ENCODE results near the gene SLC25A14.
"Not testable (repeated sequence)": the region's sequence is repeated elsewhere in the genome, so short reads cannot be mapped to it uniquely, and the experiment has no call there.

Gene SLC25A14, protein sequence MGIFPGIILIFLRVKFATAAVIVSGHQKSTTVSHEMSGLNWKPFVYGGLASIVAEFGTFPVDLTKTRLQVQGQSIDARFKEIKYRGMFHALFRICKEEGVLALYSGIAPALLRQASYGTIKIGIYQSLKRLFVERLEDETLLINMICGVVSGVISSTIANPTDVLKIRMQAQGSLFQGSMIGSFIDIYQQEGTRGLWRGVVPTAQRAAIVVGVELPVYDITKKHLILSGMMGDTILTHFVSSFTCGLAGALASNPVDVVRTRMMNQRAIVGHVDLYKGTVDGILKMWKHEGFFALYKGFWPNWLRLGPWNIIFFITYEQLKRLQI

DNA sequence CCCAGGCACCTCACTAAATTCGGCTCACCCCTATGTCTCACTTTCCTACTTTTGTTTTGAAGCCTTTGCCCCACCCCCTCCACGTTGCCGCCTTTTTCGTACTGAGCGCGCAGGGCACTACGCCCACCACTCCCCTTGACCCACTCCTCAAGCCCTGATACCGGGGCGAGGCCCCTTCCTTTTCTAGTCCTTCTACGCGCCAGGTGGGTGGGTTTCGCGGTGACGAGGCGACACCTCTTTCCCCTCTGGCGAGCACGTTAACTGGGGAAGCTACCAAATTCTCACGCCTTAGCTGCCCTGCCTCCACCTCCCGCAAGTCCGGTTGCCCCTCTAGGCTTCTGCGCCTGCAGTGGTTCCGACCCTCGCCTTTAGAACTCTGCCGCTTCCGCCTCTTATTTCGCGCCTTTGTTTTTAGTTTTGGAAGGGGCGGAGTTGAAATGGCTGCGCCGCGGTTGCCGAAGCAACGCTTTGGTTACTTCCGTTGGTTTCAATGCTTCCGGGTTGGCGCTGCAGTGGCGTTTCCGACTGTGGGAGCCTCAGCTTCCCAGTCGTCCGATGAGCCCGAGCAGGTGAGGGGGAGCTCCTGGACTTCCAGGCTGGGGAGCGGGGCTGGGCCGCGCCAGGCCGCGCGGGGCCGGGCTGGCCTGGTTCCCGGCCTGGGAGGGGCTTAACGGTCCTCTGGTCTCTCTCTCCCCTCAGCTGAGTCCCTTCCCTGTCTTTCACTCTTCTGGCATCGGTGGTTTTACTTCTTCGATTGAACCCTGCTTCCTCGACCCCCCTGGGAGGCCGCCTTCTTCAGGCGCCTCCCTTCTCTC lies at the start of gene SLC25A14:
Gene SLC25A14 (plus strand): TSS at position 512 of the 815 bp plus-strand sequence. CDS start 360 bp downstream, outside the sequence.
- DNase-seq: peak; percentile 88

DNA sequence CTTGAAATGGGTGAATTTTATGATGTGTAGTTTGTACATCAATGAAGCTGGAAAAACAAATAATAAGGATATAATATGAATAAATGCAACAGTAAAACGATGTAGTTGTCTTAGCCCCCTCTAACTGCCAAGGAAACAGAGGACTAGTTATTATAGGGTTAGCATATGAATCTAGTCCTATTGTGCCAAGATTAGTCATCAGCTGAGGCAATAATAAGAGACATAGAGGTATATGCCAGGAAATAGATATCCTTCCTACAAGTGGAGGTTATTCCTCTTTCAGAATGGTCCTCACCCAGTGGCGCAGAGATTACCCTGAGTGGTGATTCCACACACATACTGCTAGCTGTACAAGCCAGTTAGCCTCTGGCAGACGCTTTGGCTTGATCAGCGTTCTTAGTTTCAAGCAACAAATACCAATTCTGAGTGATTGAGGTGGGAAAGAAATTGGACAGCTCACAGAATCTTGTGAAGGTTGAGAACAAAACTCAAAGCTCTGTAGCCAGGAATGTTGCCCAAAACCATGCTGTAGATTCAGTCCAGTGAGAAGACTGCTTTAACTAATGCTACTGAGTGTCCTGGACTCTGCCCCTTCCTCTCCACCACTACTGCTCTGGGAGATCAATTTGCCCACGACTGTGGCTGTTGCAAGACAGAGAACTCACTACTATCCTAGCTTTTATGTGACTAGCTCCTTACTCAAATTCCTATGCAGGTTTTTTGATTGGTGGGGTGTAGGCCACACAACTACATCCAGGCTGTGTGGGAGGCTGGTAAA lies 44.0 kb upstream of the SLC25A14 start:
- no peak for DNase-seq

DNA sequence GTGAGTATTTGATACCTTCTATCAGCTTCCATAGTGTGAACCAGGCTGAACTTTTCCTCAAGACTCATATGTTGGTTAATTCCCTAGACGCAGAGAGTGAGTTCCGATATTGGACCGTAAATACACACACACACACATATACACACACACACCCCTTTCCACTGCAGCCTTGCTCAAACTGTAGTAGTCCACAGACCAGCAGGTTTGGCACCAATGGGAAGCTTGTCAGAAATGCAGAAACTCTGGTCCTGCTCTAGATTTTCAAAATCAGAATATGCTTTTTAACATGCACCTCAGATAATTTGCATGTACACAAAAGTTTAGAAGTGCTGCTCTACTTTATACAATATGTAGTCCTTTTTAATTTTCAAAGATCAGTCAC lies 43.4 kb upstream of the SLC25A14 start:
- no peak for DNase-seq

DNA sequence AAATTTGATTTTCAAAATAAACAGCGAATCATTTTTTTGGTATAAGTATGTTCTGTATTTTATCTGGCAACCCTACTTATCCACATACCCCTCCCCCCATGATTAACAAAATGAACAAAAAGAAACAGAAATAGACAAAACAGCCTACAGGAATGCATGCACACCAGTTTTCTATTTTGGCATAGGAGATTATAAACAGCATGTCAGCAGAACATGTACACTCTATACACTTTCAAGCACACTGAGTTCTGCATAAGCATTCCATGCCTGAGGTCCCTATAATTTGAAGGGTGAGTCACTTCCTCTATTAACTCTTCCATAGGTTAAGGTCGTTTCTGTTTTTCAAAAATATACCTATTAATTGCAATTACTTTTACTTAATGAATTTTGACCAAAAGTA lies 43.0 kb upstream of the SLC25A14 start:
- DNase-seq: no peak

DNA sequence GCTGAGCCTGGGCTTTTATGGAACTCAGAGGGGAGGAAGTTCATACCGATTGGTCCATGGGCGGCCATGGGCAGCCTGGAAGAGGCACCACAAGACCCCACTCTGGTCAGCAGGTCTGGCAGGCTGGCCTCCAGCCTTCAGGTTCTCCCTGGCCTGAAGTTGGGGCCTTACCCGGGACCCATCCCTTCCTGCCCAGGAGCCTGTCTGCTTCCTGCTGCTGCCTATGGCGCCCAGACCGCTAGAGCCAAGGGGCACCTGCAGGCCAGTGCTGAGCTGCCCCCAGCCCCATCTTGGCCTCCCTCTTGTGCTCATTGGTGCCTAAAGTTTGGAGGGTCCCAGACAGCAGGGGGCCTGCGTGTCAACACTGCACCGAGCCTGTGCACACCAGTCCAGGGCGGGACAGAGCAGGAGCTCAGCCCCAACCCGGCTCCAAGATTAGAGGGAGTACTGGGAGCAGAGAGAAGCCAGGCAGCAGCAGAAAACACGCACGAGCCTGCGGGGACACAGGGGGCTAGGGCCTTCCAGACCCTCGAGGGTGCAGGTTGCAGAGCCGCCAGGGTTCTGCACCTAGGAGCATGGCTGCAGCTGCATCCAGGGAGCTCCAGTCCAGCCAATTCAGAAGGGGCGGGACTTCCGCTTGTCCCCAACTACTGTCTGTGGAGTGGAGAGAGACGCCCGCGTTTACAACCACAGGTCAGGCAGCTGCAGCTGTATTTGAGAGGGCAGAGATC lies 40.3 kb upstream of the SLC25A14 start:
- no peak for DNase-seq

DNA sequence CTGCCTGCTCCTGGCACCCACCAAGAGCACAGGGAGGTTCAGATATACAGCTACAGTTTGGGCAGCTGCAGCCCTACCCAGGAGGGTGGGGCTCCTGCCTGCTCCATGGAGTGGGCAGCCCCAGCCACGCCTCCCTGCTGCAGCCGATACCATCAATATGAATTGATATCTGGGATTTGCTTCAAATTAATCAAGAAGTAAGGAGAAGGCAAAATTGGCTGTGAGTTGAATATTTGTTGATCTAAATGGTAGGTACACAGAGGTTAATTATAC lies 39.8 kb upstream of the SLC25A14 start:
- no peak for DNase-seq

DNA sequence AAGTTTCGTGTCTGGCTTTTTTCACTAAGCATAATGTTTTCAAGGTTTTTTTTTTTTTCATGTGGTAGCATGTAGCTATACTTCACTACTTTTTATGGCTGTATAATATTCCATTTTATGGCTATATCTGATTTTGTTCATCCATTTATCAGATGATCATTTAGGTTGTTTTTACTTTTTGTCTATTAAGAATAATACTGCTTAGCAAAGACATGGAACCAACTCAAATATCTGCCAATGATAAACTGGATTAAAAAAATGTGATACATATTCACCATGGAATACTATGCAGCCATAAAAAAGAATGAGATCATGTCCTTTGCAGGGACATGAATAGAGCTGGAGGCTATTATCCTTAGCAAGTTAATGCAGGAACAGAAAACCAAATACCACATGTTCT lies 38.3 kb upstream of the SLC25A14 start:
- DNase-seq: no peak

DNA sequence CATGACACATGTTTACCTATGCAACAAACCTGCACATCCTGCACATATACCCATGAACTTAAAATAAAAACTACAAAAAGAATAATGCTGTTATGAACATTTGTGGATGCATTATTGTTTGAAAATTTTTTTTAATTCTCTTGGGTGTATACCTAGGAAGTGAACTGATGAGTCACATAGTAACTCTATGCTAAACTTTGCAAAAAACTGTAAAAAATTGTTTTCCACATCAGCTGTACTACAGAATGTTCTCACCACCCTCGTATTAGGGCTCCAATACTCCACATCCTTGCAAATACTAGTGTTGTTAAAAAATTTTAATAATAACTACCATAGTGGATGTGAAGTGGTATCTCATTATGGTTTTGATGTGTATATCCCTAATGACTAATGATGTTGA lies 37.7 kb upstream of the SLC25A14 start:
- no peak for DNase-seq

DNA sequence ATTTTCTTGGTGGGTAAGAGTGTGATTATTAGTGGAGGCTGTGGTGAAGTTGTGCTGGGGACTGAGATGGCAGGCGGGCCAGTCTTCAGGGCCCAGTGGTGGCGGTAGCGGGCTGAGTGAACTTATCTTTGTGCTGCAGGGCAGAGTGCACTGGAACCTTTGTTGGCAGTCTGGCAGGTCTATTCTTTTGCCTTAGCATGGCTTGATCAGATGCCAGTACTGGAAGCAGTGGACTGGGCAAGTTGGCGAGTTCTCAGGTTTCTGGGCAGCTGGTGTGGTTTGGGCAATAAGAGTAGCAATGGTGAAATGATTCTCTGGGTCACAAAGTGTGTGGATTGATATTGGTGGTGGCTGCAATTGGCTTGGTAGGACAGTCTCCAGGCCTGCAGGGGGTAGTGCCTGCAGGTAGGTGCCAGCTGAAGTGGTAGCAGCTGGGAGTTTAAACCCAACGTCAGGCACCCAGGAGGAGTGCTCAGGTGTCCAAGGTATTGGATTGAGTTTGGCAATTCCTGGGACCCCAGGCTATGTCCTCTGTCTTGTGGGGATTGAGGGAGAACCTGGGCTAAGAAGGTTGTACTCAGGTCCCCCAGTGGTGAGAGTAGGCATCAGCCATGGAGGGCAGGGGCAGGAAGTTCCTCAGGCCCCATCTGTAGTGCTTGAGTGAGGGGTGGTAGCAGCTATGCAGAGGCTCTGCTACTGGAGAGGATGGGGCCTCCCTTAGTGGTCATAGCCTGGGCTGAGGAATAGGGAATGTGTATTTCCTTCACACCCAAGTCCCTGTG lies 34.9 kb upstream of the SLC25A14 start:
- no peak for DNase-seq

DNA sequence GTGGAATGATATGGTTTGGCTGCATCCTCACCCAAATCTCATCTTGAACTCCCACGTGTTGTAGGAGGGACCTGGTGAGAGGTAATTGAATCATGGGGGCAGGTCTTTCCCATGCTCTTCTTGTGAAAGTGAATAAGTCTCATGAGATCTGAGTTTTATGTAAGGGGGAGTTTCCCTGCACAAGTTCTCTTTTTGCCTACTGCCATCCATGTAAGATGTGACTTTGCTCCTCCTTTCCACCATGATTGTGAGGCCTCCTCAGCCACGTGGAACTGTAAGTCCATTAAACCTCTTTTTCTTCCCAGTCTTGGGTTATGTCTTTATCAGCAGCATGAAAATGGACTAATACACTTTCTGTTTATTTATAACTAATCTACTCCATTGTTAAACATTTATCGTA lies 19.8 kb upstream of the SLC25A14 start:
- not testable (repeated sequence) for DNase-seq

DNA sequence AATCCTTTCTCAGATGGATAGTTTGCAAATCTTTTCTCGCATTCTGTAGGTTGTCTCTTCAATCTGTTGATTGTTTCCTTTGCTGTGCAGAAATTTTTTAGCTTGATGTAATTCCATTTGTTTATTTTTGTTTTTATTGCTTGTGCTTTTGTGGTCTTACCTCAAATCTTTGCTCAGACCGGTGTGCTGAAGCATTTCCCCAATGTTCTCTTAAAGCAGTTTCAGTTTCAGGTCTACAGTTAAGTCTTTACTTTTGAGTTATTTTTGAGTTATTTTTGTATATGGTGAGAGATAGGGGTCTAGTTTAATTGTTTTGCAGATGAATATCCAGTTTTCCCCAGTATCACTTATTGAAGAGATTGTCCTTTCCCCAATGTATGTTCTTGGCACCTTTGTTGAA lies 18.2 kb upstream of the SLC25A14 start:
- no peak for DNase-seq

DNA sequence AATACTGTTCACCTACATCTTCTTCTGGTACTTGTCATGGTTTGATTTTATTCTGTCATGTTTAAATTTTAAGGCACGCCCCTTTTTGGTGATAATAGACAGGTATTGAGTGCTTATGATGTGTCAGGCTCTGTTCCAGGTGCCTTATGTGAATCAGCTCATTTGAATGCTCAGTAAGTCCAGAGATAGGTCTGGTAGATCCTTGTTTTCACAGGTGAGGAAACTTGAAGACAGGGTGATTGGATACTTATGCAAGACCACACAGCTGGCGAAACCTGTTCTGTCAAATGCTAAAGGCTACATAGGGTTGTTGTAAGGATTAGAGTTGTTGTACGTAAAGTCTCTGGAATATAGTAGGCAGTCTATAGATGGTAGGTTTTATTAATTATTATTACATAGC lies 9.6 kb upstream of the SLC25A14 start:
- DNase-seq: no peak

DNA sequence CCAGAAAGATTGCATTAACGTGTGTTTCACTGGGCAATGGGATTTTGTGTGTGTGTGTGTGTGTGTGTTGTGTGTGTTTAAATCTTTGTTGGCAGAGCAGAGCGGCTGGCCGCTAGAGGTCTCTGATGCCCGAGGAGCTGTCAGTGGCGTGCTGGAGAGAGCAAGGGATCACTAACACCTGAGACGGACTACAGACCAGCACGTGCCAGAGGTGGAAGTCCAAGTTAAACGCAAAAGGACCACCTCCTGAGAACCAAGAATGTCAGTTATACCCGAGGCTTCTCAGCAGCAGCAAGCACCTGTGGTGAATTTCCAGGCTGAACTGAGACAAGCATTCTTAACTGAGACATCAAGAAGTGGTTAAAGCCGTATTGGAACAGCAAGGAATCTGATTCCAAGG lies 9.0 kb upstream of the SLC25A14 start:
- peak; percentile 35 for DNase-seq

DNA sequence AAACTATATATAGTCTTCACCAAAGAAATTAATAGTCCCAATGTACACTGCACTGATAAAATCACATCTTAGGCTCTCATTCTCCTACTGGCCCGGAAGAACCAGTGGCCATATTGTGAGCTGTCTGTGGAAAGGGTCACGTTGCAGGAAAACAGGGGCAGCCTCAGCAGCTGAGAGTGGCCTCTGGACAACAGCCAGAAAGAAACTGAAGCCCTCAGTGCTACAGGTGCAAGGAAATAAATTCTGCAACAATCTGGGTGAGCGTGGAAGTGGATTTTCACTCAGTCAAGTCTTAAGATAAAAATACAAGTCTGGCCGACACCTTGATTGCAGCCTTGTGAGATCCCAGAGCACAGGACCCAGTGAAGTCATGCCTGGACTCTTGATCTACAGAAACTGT lies 3.2 kb upstream of the SLC25A14 start:
- no peak for DNase-seq

DNA sequence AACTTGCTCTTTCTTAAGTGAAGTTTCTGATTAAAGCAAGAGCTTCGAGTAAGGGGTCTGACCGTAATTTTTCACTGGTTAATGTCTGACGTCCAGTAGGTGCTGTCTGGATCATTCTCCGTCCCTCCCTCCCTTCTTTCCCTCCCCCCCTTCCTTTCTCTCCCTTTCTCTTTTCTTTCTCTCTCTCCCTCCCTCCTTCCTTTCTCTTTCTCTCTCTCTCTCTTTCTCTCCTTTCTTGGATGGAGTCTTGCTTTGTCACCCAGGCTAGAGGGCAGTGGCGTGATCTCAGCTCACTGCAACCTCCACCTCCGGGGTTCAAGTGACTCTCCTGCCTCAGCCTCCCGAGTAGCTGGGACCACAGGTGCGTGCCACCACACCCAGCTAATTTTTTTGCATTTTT lies 850 bp upstream of the SLC25A14 start:
- DNase-seq: not testable (repeated sequence)

DNA sequence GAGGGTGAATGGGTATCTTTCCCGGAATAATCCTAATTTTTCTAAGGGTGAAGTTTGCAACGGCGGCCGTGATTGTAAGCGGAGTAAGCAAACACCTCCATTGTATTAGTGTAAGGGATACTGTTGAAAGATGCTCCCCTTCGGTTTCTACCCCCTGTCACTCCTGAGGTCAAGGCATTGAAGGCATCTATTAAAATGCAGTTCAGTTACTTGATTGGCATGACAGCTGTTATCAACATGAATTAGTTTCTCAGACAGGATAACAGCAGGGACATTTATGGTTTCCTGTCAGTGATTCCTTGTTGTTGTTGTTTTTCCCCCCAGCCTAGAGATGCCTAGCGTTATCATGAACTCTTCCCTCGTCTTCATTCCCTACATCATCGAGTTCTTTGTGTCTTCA lies 552 bp downstream of the SLC25A14 start:
- no peak for DNase-seq

DNA sequence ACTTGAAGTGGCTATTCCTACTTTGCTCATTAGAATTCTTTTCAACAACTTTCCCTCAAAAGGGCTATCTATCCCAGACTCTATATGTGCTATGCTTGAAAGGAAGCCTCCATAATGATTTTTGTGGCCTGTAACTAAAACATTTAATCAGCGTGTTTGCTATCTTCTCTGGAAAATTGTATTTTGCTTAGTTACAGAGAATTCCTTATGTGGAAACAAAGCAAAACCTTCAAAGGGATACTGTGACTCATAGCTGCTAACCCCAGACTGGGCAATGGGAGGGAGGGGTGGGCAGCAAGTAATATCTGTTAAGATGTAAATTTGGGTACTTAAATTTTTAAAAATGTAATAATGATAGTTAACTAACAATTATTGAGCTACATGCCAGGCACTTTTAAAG lies 3.7 kb downstream of the SLC25A14 start:
- no peak for DNase-seq

DNA sequence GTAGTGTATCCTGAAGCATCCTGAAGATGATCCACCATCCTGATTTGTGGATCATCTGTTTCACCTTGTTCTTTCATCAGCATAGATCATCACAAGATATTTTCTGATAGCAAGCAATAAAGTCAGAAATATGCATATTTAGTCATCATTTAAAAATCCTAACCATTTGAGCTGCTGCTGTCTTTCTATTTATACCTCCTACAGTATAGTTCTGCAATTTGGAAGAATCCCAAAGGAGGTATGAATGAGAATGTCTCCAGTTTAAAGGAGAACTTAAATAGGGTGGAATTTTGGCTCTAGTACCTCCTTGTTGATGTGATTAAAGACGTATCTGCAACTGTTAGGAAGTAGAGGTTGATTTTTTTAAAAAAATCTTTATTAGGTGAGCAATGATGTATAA lies 7.6 kb downstream of the SLC25A14 start:
- DNase-seq: no peak

DNA sequence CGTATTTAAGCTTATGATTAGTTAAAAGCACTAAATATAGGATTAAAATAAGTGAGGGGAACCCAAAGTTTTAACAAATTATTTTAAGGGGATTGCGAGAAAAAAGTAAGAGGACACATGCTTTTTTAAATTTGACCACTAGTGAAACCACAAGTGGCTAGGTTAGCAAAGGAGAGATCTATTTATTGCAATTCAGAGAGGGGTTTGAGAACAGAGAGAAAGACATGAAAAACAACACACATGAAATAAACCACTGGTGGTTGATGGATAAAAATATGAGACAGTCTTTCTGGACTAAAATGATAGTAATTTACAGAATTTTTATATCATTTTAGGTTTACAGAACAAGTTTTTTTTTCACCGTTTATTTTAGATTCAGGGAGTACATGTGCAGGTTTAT lies 11.8 kb downstream of the SLC25A14 start:
- DNase-seq: no peak

DNA sequence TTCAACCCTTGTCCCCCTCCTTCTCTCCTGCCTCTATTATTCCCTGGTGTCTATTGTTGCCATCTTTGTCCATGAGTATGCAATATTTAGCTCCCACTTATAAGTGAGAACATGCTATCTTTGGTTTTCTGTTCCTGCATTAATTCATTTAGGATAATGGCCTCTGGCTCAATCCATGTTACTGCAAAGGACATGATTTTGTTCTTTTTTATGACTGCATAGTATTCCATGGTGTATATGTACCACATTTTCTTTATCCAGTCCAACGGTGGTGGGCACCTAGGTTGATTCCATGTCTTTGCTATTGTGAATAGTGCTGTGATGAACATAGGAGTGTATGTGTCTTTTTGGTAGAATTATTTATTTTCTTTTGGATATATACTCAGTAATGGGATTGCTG lies 12.3 kb downstream of the SLC25A14 start:
- not testable (repeated sequence) for DNase-seq

DNA sequence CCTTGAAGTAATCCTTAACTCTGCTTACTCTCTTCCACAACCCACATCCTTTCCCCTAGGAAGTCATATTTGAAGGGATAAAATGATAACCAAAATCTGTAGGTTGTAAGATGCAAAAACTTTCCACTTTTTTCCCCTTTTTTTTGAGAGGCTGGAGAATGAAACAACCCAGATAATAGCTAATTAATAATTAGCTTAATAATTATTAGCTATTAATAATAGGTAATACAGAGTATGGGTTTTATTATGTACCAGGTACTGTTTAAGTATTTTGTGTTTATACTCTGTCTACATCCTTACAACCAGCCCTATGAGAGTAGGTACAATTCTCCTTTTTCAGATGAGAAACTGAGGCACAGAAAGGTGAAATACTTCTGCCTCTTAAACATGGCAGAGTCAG lies 36.4 kb downstream of the SLC25A14 start:
- DNase-seq: no peak

DNA sequence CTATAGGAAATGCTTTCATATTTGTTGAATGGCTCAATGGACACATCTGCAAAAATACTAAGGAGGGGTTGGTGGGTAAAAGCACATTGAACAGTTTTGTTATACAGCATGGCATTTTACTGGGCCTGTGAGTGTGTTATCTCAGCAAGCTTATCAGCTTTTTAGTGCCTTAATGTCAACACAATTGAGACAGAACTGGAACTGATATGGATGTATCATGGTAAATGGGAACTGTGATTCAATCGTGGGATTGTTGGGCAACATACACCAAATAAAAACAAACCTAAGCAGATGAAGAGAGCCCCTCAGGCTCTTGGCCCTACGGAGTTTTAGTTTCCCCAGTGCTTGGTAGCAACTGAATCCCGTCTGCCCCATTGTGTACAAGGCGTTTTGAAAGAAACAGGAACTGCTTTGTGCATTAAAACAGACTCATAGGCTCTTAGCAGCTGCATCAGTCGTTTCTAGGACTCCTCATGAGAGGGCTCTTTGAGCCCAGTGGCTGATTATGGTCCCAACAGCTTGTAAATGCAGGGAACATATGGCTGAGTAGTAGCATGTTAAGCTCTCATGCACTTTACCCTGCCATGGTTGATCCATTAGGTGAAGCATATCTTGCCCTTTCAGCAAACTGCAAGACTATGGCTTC lies 38.4 kb downstream of the SLC25A14 start:
- no peak for DNase-seq
